Right ventricle myocardium superior (tissue), 1 donor: ENCODE results near the gene SLC38A6. TPM values are rescaled to one million over a fixed set of nuclear protein-coding genes. Genes with fewer than 3 reads are reported as not detected.
A peak's percentile ranks its signal among the peaks of the same experiment; 100 is the strongest.

Source experiments
- ATAC-seq: fragments of 200-7000 bp; cut with Tn5 transposase; one replicate; pipeline ENCODE4 v1.9.1; 2020; ENCODE audit warnings: mild to moderate bottlenecking; ENCODE audit not compliant: poor library complexity
- DNase-seq: peaks from one replicate; pipeline ENCODE4 v3.0.0-alpha.2; 2020
- intact Hi-C: fragments of 100-400 bp; cut with DNase I; formaldehyde crosslinking; loops from one replicate; pipeline ENCODE4 v1.11.2; 2022
- total RNA-seq: library from RNA; stranded (reverse); fragmentation: NEBNext Ultra II Directional; extraction: Animal tissue kit (Norgen Biotek cat#: 25700); gene quantifications from one replicate; pipeline ENCODE4 v1.2.1, GENCODE V29; 2021
- donor health status: DM: no; HTN: yes; CAD: no; lungs with severe emphysema.

Gene SLC38A6
- total RNA-seq, 1 donor from 2014 or later = 4.9 TPM

GRCh38 chr14:60973070-60973469 is 8.0 kb upstream of the SLC38A6 start:
- DNase-seq (no peak), ATAC-seq (no peak)
- intact Hi-C loops = no loop called here

- intact Hi-C loops = no loop called here
- ATAC-seq (peak; percentile 45), DNase-seq (no peak)
Observed at GRCh38 chr14:60974090-60974651, 6.9 kb upstream of the SLC38A6 start.

GRCh38 chr14:60975551-60975950 is 5.5 kb upstream of the SLC38A6 start:
- no peak for ATAC-seq

GRCh38 chr14:60977847-60978246 is 3.2 kb upstream of the SLC38A6 start:
- ATAC-seq (no peak), DNase-seq (no peak)
- intact Hi-C loops = no loop called here

More at GRCh38 chr14:60975551-60975950, 5.5 kb upstream of the SLC38A6 start:
- DNase-seq = no peak
- intact Hi-C loops = no loop called here

- intact Hi-C loops = no loop called here
- no peak for DNase-seq
Observed at GRCh38 chr14:60981633-60982455, 799 bp downstream of the SLC38A6 start.

GRCh38 chr14:60984196-60984595 is 3.2 kb downstream of the SLC38A6 start:
- DNase-seq (no peak), ATAC-seq (no peak)
- intact Hi-C loops = no loop called here

More at GRCh38 chr14:60981633-60982455, 799 bp downstream of the SLC38A6 start:
- ATAC-seq = no peak

- intact Hi-C loops = no loop called here
- DNase-seq (no peak), ATAC-seq (no peak)
Observed at GRCh38 chr14:60986500-60986899, 5.5 kb downstream of the SLC38A6 start.

GRCh38 chr14:60989599-60989998 is 8.6 kb downstream of the SLC38A6 start:
- no peak for ATAC-seq
- intact Hi-C loops = no loop called here

GRCh38 chr14:60998617-60999016 is 17.6 kb downstream of the SLC38A6 start:
- intact Hi-C loops = no loop called here
- ATAC-seq (no peak), DNase-seq (no peak)

More at GRCh38 chr14:60989599-60989998, 8.6 kb downstream of the SLC38A6 start:
- DNase-seq = no peak

GRCh38 chr14:60999536-60999935 is 18.5 kb downstream of the SLC38A6 start:
- ATAC-seq = no peak
- intact Hi-C loops = no loop called here

GRCh38 chr14:61003571-61003970 is 22.5 kb downstream of the SLC38A6 start:
- intact Hi-C loops = no loop called here
- DNase-seq (no peak), ATAC-seq (no peak)

More at GRCh38 chr14:60999536-60999935, 18.5 kb downstream of the SLC38A6 start:
- DNase-seq = no peak

GRCh38 chr14:61019537-61019936 is 38.5 kb downstream of the SLC38A6 start:
- DNase-seq = no peak
- no peak for ATAC-seq
- intact Hi-C loops = no loop called here

- intact Hi-C loops = loop anchor here (2.0 to 10.0 kb wide), 2 partner anchors 229 to 401 kb away; no protein-coding TSS in a partner anchor
- ATAC-seq = peak; percentile 76
- DNase-seq = peak; percentile 54
Observed at GRCh38 chr14:61025251-61026223, 44.5 kb downstream of the SLC38A6 start.

- ATAC-seq (no peak), DNase-seq (no peak)
- intact Hi-C loops = loop anchor here (10.0 kb wide), 1 partner anchor 228 kb away; no protein-coding TSS in a partner anchor
Observed at GRCh38 chr14:61026526-61026925, 45.5 kb downstream of the SLC38A6 start.

GRCh38 chr14:61031026-61031425 is 50.0 kb downstream of the SLC38A6 start:
- DNase-seq (no peak), ATAC-seq (no peak)
- intact Hi-C loops = no loop called here

- DNase-seq (no peak), ATAC-seq (no peak)
- intact Hi-C loops = no loop called here
Observed at GRCh38 chr14:61033054-61033453, 52.0 kb downstream of the SLC38A6 start.

- ATAC-seq (no peak), DNase-seq (no peak)
- intact Hi-C loops = no loop called here
Observed at GRCh38 chr14:61033855-61034254, 52.8 kb downstream of the SLC38A6 start.

- intact Hi-C loops = no loop called here
- ATAC-seq = no peak
- DNase-seq = no peak
Observed at GRCh38 chr14:61034416-61035120, 53.5 kb downstream of the SLC38A6 start.
